Embryonic facial prominence (tissue), 1 donor: ENCODE measurements around the gene AMER3.

Experiments used
- DNase-seq: peaks from one replicate; pipeline ENCODE4 v3.0.0-alpha.2; 2016; ENCODE audit errors: extremely low spot score

The AMER3 gene

DNA sequence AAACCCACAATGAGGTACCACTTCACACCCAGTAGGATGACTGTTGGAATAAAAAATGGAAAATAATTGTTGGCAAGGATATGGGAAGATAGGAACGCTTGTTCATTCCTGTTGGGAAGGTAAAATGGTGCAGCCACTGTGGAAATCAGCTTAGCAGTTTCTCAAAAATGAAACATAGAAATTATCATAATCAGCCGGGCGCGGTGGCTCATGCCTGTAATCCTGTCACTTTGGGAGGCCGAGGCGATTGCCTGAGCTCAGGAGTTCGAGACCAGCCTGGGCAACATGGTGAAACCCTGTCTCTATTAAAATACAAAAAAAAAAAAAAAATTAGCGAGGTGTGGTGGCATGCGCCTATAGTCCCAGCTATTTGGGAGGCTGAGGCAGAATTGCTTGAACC is 23.4 kb downstream of the AMER3 start:
- DNase-seq = no peak

DNA sequence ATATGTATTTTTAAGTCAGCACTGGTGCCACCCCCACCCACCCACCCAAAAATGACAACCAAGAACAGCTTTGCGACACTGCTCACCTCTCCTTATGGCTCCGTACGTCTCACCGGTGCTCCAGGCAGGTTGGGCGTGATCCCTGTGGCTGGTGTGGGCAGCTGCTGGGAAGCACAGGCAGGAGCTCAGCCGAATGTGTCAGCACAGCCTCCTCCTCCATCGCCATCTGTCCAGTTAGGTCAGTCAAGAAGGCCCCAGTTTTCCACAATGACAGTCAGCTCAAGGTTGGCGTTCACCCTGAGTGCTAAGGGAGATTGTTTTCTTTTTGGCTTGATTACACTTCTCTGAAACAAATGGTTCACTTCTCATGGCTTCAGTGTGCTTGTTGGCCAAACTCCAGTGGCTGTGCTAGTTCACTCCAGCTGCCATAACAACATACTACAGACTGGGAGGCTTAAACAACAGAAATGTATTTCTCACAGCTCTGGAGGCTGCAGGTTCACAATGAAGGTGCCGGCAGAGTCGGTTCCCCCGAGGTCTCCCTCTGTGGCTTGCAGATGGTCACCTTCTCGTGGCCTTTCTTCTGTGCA is 30.2 kb downstream of the AMER3 start:
- DNase-seq = no peak

DNA sequence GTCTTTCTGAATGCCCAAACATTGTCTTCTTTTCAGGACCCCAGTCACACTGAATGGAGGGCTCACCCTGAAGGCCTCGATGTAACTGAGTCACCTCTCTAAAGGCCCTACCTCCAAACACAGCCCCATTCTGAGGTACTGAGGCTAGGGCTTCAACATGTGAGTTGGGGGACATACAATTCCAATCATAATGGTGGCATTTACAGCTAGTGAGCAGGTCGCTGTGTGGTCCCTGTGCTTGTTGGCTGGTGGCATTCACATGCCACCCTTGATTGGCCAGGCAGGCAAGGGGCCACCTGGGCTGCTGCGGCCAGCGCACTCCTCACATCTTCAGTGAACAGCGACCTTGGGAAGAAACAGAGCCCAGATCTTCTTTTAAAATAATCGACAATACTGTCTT is 30.7 kb downstream of the AMER3 start:
- no peak for DNase-seq

DNA sequence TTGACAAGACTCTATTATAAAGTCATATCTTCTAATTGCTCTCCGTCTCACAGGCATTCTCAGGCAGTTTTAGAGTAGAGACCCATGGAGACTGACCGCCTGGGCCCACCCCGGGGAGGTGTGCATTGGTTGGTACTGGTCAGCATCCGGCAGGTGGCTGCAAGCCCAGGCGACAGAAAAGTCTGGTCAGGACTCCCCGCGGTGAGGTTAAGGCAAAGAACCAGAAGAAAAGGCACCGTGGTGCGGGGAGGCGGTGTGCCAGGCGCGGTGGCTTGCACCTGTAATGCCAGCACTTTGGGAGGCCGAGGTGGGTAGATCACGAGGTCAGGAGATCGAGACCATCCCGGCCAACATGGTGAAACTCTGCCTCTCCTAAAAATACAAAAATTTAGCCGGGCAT is 32.5 kb downstream of the AMER3 start:
- DNase-seq = no peak

DNA sequence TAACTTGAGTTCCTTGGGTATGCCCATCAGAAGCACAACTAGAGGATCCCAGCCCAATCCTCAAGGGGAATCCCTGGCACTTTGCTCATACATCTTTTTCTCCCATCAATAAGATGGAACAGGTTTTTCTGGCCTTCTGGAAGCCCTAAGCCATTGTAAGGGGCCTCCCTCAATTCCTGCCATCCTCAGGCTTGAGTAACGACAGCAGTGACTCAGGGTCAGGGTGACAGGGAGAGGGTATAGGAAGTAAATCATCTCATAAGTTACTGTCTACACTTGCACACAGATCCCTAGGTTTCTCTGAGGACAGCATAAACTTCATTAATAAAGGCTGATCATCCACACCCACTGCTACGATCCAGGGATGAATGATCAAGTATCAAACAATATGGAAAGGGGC is 35.0 kb downstream of the AMER3 start:
- DNase-seq = no peak

DNA sequence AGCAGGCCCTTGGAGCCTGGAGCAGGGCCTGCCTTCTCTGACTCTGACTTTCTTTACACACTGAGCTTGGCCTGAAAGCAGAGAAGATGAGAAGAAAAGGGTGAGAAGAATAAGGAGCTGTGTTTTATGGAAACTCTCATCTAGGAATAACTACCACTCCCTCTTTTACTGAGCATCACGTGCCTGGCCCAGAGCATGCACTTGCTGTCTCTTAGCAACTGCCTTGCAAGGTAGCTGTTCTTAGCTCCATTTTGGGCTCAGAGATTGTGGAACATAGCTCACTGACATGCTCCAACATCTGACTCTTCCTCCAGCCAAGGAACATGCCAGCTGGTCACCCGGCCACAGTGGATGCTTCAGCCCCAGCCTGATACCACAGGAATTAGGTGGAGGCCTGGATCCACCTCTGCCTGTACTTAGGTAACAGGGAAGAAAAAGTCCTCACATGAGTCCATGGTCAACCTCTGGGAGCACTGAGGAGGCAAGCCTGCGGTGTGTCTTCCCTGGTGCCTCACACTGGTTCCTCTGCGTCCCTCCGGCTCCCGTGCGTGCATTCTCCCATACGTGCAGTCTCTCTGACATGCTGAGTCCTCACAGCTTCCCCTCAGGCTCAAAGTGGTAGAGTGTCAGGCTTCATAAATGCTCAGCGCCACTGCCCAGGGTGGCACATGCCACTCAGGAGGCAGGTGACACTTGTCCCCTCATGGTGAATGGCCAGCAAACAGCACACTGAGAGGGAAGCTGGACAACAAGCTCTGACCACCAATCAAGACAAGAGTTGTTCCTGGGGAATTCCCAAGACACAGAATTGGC is 35.7 kb downstream of the AMER3 start:
- no peak for DNase-seq

DNA sequence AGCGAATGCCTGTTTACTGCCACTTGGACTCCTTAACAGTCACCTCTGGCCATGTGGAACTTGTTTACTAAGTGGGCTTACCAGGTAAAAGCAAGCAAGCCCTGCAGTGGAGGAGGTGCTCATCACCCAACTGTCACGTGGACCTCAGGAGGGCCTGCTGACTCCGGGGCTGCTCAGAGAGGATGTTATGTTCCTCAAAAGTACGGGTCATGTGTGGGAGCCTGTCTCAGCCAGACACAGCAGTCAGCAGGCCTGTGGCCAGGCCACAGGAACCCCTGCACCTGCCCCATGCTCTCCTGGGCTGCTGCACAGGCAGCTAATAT is 36.2 kb downstream of the AMER3 start:
- no peak for DNase-seq

DNA sequence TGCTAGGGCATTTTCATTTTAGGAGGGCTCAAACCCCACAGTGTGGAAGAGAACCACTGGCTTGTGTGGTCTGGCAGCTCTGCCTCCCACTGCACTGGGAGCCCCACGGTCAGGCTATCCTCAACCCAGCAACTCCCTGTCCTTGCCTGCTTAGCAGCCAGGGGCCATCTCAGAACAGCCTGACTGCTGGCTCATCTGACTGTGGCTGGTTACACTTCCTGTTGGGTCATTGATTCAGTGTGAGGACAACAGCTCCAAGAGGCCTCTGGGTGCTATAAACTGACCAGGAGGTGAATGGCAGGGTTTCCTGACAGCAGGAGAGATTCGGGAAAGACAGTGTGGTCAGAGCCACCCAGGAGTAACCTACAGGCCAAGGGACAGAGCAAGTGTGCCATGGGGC is 40.1 kb downstream of the AMER3 start:
- DNase-seq = no peak

DNA sequence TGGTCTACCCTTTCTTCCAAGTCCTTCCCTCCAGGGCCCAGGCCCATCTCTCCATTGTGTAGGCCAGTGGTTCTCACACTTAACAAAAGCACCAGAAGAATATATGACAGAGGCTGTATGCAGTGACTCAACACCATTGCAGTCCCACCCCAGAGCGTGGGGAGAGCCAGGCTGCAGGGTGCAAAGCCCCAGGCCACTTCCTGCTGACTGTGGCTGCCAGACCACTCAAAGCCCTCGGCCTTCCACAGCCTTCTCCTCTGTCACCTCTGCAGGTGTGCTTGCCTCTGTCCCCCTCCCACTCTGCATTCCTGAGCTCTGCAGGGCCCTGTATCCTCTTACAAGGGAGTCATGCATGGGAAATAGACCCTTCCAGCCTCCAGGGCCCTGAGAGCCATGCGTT is 41.0 kb downstream of the AMER3 start:
- DNase-seq = no peak

DNA sequence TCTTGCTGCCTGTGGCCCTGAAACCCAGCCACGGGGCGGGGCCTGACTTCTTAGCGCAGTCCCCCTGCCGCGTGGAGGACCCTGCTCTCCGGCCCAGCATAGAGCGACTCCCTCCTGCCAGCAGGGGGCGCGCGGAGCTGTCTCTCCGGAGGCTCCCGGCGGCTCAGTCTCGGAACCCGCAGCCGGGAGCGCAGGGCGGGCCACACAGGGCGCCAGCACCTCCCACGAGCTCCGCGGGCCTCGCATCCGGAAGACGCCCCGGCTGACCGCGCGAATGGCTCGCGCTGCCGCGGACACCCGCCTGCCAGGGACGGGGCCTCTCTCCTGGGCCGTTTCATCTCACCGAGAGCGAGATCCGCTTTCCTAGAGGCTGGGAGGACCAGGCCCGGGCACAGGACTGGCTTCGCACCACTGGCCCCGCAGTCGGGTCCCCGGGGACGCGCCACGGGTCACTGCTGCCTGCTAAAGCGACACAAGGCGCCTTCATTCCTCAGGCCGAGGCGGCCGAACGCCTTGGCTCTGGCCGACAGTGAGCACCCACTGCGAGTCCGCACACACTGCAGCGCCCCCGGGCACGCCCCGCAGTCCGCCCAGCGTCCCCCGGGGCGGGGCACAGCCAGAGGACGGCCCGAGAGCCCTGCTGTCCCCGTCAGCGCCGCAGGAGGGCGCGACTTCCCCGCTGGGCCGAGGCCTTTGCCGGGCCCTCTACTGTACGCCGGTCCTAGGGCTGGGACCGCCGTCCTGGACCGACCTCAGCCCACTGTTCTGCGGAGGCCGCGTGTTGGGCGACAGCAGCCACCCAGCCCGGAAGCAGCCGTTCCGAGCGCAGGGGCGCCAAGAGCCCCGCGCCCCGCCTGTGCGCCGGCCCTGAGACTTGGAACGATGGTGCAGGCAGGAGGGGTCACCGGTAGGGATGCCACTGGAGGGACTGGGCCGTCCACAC is 42.4 kb downstream of the AMER3 start:
- DNase-seq = peak; percentile 57

DNA sequence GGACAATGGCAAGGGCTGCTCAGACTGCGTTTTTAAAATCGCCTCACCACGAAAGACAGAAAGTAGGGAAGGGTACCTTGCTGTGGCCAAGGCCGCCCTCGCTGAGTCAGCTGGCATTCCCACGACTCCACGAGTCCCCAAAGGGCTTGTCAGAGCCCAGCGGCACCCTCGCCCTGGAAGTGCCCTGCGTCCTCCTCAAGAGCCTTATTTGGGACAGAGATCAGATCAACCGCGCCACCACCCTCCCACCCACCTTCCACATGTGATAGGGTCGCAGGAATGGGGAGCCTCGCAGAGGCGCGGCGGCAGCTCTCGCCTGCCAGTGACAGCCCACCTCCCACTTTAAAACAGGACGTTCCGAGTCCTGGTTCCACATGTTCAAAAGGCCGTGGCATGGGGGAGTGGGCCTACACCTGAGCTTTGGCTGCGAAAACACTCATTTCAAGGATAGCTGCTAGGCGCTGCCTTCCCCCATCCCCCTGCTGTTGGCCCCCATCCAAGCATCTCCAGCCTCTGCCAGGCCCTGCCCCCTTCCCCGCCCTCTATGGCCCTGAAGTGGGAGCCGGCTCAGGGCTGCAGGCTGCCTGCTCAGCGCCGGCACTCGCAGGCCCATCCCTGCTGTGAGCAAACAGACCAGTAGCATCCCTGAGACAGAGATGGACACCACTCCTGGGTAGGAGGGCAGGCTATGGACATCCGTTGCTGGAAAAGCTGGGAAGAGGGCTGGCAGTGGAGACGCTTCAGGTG is 43.3 kb downstream of the AMER3 start:
- no peak for DNase-seq

DNA sequence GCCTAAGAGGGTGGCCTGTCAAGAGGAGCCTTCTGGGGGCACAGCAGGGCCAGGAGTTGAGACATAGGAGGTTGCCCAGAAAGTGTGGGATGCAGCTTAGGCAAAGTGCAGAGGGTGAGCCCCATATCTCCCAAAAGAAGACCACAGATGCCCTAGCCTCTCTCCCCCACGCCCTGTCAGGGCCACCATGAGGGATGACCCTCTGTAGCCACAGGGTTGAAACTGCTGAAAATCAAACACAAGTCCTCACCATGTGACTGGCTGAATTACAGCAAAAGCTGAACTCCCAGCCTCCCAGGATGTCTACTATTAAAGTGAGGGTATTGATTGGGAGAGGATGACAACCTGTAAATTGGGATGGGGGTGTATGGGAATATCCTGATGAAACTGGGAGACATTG is 44.0 kb downstream of the AMER3 start:
- no peak for DNase-seq

DNA sequence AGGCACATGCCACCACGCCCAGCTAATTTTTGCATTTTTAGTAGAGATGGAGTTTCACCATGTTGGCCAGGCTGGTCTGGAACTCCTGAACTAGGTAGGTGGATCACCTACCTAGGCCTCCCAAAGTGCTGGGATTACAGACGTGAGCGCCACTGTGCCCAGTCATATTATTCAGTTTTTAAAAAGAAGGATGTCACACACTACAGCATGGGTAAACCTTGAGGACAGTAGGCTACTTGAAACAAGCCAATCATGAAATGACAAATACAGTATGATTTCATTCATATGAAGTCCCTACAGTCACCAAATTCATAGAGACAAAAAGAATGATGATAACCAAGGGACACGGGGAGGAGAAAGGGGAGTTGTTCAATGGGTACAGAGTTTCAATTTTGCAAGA is 50.3 kb downstream of the AMER3 start:
- DNase-seq = no peak

DNA sequence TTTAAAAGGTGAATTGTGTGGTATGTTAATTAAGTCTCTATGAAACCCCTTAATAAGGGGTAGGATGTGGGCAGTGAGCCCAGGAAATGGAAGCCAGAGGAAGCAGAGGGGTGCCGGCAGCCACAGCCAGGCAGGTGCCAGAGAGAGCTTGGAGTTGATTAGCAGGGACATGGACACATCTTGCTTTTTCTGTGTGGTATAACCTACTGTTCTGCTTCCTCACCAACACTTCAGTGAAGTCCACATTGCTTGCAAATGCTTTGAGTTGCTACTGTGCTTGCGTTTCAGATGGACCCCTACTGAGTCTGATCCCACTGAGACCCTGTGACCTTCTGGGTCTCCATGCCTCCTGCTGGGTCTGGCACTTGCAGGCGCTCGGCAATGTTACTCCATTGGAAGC is 51.0 kb downstream of the AMER3 start:
- no peak for DNase-seq

DNA sequence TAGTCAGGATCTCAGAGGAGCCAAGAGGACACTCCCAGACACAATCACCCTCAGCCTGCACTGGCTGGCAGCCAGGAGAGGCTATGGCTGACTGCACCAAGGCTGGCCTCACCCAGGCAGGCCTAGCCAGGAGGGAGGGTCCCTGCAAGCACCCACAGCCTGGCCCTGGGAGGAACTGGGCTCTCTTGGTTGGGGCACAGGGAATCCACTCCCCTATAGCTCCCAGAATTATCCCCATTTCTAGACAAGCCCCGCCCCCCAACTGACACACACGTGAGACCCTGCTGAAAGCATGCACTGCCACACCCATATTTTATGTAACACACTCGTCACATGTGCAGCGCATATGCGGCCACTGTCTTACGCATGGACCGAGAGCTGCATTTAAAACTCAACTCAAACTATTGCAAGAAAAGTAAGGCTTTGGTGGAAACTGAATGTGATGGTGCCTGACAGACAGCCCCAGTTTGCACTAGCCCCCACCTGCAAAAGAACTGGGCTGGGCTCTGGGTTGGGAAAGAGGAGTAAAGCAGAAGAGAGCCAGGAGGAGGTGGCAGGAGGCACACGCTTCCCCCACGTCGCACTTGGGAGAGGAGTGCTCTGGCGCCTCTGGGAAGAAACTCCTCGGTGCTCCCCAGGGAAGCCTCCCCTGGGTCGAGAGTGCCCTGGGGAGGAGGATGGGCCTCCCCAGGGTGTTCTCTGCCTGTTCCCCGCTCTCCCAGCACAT is 52.5 kb downstream of the AMER3 start:
- no peak for DNase-seq

DNA sequence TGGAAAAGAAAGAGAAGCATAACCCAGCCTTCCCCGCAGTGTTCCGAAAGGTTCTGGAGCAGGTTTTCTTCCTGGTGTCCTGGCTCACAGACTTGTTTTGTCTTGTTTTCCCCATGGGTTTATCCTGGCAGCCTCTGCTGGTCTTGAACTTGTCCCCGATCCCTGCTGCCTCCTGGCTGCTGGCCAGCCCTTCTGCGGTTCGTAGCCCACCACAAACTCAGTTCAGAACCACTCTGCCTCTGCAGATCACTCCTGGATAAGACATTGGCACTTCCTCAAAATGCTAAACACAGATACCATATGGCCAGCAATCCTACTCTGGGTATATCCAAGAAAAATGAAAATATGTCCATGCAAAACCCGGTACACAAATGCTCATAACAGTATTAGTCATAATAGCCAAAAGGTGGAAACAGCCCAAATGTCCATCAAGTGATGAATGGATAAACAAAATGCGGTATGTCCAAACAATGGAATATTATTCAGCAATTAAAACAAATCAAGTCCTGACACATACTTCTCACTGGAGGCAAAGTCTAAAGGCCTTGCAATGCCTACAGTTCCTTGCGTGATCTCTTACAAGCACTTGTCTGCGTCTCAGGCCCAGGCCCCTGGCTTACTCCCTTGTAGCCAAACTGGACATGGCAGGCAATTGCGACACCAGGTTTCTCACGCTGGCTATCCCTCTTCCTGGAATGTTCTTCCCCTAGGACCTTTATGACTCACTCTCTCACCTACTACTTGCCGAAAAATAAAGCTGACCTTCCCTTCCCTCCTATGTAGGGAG is 53.3 kb downstream of the AMER3 start:
- DNase-seq = no peak

DNA sequence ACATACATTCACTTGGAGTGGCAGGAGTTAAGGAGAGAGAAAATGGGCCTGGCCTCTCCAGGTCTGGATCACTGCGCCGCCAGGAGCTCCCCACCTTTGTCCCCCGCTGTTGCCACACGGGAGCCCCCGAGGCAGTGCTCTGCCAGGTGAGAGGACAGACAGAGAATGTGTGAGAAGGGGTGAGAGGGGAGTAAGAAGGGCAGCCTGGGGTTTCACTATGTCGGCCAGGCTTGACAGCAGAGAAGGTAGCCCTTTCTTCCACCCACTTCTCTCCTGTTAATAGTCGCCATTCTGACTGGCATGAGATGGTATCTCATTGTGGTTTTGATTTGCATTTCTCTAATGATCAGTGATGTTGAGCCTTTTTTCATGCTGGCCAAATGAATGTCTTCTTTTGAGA is 55.1 kb downstream of the AMER3 start:
- DNase-seq = no peak

DNA sequence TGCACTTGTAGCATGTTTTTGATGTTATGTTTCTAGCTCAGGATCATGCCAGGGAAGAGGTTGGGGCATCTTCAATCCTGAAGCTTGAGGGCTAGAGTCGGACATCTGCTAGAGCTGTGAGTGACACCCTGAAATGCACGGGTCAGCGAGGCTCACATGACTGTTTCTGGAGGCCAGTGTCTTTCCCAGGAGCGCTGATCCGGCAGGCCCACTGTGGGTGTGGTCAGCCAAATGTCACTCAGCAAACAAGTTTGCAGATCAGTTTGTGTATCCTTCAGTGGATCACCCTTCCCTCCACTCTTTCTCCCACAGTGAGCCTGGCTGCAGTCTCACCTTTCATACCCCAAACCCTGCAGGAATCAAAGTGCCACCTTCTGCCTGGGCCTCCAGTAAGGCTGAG is 58.4 kb downstream of the AMER3 start:
- DNase-seq = no peak

DNA sequence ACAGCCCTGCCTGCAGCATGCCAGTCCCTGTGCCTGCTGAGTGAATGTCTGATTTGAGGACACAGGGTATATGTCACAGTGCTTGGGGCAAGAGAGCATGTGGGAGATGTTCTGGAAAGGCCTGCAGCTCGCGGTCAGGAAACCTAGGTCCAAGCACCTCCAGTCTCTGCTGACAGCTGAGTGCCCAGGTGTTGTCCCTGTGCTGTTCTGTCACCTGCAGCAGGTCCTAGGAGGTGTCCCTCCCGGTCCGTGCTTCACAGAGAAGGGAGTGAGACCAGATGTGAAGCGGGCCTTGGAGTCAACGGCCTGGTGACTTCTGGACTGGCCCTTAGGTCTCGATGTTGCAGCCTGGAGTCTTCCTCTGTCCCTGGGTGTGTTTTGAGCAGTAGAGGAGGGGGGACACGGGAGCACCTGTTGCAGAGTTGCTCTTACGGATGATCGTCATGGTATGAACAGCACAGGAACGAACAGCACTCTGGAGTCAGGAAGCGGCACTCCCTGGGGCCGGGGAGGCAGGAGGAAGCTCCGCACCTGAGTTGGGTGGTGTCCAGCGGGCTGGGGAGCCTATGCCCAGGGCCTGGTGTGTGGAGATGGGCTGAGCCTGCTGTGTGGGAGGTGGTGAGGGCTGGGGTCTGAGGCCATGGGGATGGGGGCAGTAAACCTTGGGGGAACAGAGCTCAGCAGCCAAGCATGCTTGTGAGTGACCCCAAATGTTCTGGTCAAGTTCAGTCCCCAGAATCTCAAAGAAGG is 59.8 kb downstream of the AMER3 start:
- DNase-seq = no peak
